Spleen (tissue), 11 donors: ENCODE data around the gene RELCH. TPM values are rescaled to one million over a fixed set of nuclear protein-coding genes. Genes with fewer than 3 reads are reported as not detected.

ENCODE experiments used
- DNase-seq: peaks from one replicate; pipeline ENCODE4 v3.0.0-alpha.2; 2020
- H3K27ac ChIP-seq, 8 donors: fragments of 200-600 bp; sonication (generic) in 7 of 8; 1 replicate in 4 of 8; 2 replicates in 4 of 8; pipeline versions ENCODE4 v1.5.0 to v1.8.0; 2016 to 2021; ENCODE audit warnings: inconsistent platforms in 4 of 8, mild to moderate bottlenecking in 4 of 8, moderate library complexity in 1 of 8
- H3K27me3 ChIP-seq, 7 donors: fragments of 200-600 bp; sonication (generic) in 6 of 7; replicated peaks in 1 of 7; 1 replicate in 4 of 7; 2 replicates in 3 of 7; pipeline versions ENCODE4 v1.5.0 to v1.8.0; 2016 to 2021; ENCODE audit warnings: inconsistent platforms in 3 of 7, mild to moderate bottlenecking in 1 of 7
- H3K36me3 ChIP-seq, 6 donors: fragments of 200-600 bp; sonication (generic) in 5 of 6; 1 replicate in 4 of 6; 2 replicates in 2 of 6; pipeline versions ENCODE4 v1.5.0 to v1.8.0; 2016 to 2021; ENCODE audit warnings: inconsistent platforms in 2 of 6
- H3K4me1 ChIP-seq, 6 donors: fragments of 200-600 bp; sonication (generic) in 5 of 6; 1 replicate in 3 of 6; 2 replicates in 3 of 6; pipeline versions ENCODE4 v1.5.0 to v1.8.0; 2016 to 2021; ENCODE audit warnings: inconsistent platforms in 3 of 6
- H3K4me3 ChIP-seq, 8 donors: fragments of 200-600 bp; sonication (generic) in 7 of 8; 1 replicate in 4 of 8; 2 replicates in 4 of 8; pipeline versions ENCODE4 v1.5.0 to v1.8.0; 2016 to 2021; ENCODE audit warnings: inconsistent platforms in 4 of 8, mild to moderate bottlenecking in 4 of 8, moderate library complexity in 2 of 8
- H3K9me3 ChIP-seq, 8 donors: fragments of 200-600 bp; sonication (generic) in 7 of 8; 1 replicate in 4 of 8; 2 replicates in 4 of 8; pipeline versions ENCODE4 v1.5.0 to v1.8.0; 2016 to 2021; ENCODE audit warnings: inconsistent platforms in 4 of 8
- CTCF ChIP-seq, 11 experiments: fragments of 200-600 bp in 7 of 11; fragments of 450-650 bp in 4 of 11; sonication (generic) in 4 of 11; IDR thresholded peaks in 8 of 11; conservative IDR thresholded peaks in 3 of 11; 1 replicate in 7 of 11; 2 replicates in 4 of 11; pipeline versions ENCODE4 v1.4.0 to v1.8.0; 2016 to 2021; ENCODE audit warnings: antibody characterized with exemption in 11 of 11, inconsistent platforms in 4 of 11, mild to moderate bottlenecking in 1 of 11
- POLR2A ChIP-seq, 3 donors: fragments of 450-650 bp; IDR thresholded peaks; one replicate each; pipeline ENCODE4 v1.5.1; 2017; ENCODE audit warnings: antibody characterized with exemption in 3 of 3, mild to moderate bottlenecking in 1 of 3
- POLR2AphosphoS5 ChIP-seq, 3 donors: sonication (generic); formaldehyde crosslinking; IDR thresholded peaks; one replicate each; pipeline ENCODE4 v1.5.1; 2017; ENCODE audit warnings: antibody characterized with exemption in 3 of 3
- WGBS, 5 donors: extraction: QIAGEN DNeasy Blood & Tissue Kit in 3 of 5; methylation state at CpG; one replicate each; pipeline versions ENCODE4 v1.1.5 to v1.1.7; 2013 to 2018; 5-methylcytosine and 5-hydroxymethylcytosine counted together
- intact Hi-C: fragments of 100-400 bp; cut with DNase I; formaldehyde crosslinking; loops from one replicate; pipeline ENCODE4 v1.15.0; 2023; ENCODE audit warnings: low total_unique reads
- polyA plus RNA-seq, 3 donors: library from polyadenylated mRNA; stranded (reverse); fragments of 200-250 nt; gene quantifications; one replicate each; pipeline ENCODE4 v1.2.1, GENCODE V29; 2013
- total RNA-seq, 7 donors: library from RNA; depleted of rRNA in 3 of 7; stranded (reverse); fragments of >200 nt in 3 of 7; fragmentation: NEBNext Ultra II Directional in 4 of 7; extraction: Animal tissue kit (Norgen Biotek cat#: 25700) in 4 of 7; gene quantifications; one replicate each; pipeline versions ENCODE4 v1.1.0 to v1.2.1, GENCODE V29; 2016 to 2021
- donor health status: healthy with polysubstance abuse.
- donor health status: DM: no; HTN: no; CAD: no; lungs with moderate emphysema.
- donor health status: DM: no; HTN: no; CAD: no.
- donor health status: Bipolar disorder and iron deficiency.
- donor health status: healthy.
- donor health status: DM: no; HTN: no; CAD: no.
- donor health status: DM: yes; HTN: yes; CAD: no.

The RELCH gene
- total and polyA plus RNA-seq, 10 donors = 11.8 to 75.1 (median 49.3) TPM

DNA sequence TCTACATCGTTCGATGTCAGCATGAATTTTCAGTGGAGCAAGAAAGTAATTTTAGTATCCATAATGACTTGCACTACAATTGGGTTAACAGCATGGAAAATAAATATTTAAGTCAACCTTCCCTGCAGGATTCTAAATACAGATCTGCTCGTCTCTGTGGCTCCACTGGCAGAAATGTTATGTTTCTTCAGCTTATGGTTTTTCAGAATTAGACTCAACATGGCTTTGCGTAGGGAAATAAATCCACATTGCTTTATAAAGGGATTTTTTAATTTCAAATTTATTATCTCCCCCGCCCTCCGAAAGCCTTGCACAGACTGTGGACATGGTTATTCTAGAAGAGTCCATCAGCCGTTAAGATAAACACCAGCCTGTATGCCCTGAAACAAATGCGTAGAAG, 156.3 kb downstream of the RELCH start:
- WGBS, 5 donors = 91 to 97% (median 94%) methylated on average over 8 of the region's 8 CpGs
- TF ChIP-seq POLR2A (IDR thresholded peaks at IDR 0.05) (no peak), CTCF (IDR thresholded peaks at IDR 0.05 in 8 of 11, conservative IDR thresholded peaks at IDR 0.05 in 3 of 11) (no peak), POLR2AphosphoS5 (IDR thresholded peaks at IDR 0.05) (no peak)
- H3K36me3 ChIP-seq = no peaks in the 10 kb centered on the region
- H3K27me3 ChIP-seq = peaks cover 0 to 11% (median 0%) of the 10 kb centered on the region in 7 donors
- intact Hi-C loops = no loop called here
- no peaks in the 10 kb centered on the region for H3K9me3 ChIP-seq
- H3K4me3 ChIP-seq = no peak overlapping the region
- H3K4me1 ChIP-seq = peaks cover 0 to 8% (median 0%) of the 10 kb centered on the region in 6 donors
- no peak for DNase-seq
- H3K27ac ChIP-seq = no peak overlapping the region

- 89 to 96% (median 91%) methylated on average over 2 of the region's 2 CpGs for WGBS, 5 donors
- Histone ChIP-seq H3K4me3 (no peak overlapping the region), H3K27me3 (peaks cover 0 to 4% (median 0%) of the 10 kb centered on the region in 7 donors)
These were observed 158.9 kb downstream of the RELCH start for GRCh38 chr18:62345909-62346308.

DNA sequence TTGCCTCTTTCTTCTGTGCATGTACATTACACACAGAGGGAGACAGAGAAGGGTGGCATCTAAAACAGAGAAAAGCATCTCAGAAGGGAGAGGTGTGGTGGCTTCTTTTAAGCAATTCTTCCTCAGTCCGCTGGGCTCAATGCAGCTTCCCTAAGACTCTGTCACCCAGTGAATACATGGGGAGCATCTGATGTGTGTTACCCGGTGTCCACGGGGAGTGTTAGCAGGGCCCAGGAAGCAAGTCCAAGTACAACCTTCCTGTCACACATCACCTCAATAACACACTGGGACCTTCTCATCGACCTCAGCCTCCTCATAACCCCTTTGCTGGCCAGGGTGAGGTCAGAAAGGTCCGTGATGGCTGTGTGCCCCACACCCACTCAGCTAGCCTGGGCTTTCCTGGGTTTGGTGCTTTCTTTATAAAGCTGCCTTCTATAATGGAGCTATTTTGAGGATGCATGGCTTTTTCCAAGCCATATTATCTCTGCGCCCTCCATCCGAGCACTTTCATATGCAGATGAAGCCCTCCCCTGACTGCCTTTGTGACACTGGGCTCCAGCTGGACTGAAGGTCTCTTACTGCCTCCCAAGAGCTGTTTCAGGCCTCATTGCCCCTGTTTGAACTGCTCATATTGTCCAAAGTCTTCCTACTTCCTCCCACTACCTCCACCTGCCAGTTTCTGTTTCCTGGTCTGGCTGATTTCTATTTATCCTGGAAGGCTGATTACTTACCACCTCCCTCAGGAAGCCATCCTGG, 159.5 kb downstream of the RELCH start:
- 74 to 82% (median 77%) methylated on average over 7 of the region's 7 CpGs for WGBS, 5 donors
- Histone ChIP-seq H3K27me3 (peaks cover 0 to 4% (median 0%) of the 10 kb centered on the region in 7 donors), H3K36me3 (no peaks in the 10 kb centered on the region), H3K27ac (no peak overlapping the region), H3K4me1 (no peaks in the 10 kb centered on the region), H3K4me3 (no peak overlapping the region), H3K9me3 (no peaks in the 10 kb centered on the region)
- TF ChIP-seq CTCF (IDR thresholded peaks at IDR 0.05 in 8 of 11, conservative IDR thresholded peaks at IDR 0.05 in 3 of 11) (no peak), POLR2A (IDR thresholded peaks at IDR 0.05) (no peak), POLR2AphosphoS5 (IDR thresholded peaks at IDR 0.05) (no peak)
- intact Hi-C loops = no loop called here
- DNase-seq = no peak

More at GRCh38 chr18:62345909-62346308, 158.9 kb downstream of the RELCH start:
- H3K36me3 ChIP-seq = no peaks in the 10 kb centered on the region
- H3K9me3 ChIP-seq = no peaks in the 10 kb centered on the region
- no peak overlapping the region for H3K27ac ChIP-seq
- H3K4me1 ChIP-seq = no peaks in the 10 kb centered on the region
- intact Hi-C loops = no loop called here
- no peak for DNase-seq
- TF ChIP-seq CTCF (IDR thresholded peaks at IDR 0.05 in 8 of 11, conservative IDR thresholded peaks at IDR 0.05 in 3 of 11) (no peak), POLR2AphosphoS5 (IDR thresholded peaks at IDR 0.05) (no peak), POLR2A (IDR thresholded peaks at IDR 0.05) (no peak)

DNA sequence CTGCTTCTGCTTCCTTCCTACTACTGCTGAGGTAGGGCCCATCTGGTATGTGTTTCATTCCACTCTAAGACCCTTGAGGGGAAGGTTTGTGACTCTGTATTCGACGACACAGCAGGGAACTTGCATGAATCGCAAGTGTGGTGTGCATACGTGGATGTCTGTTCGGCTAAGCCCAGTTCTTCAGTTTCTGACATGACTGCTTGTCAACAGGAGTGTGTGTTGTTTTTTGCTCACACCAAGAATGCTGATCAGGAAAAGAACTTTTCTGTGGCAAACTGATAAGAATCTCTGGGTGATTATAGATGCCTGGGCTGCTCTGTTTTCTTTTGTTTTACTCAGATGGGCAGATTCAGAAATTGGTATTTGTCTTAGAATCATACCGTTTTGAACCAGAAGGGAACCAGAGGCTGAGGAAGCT, 160.0 kb downstream of the RELCH start:
- TF ChIP-seq POLR2A (IDR thresholded peaks at IDR 0.05) = no peak
- no peak overlapping the region for H3K27ac ChIP-seq
- H3K27me3 ChIP-seq = peaks cover 0 to 4% (median 0%) of the 10 kb centered on the region in 7 donors
- no peaks in the 10 kb centered on the region for H3K36me3 ChIP-seq
- 34 to 64% (median 43%) methylated on average over 6 of the region's 6 CpGs for WGBS, 5 donors
- H3K9me3 ChIP-seq = no peaks in the 10 kb centered on the region
- H3K4me1 ChIP-seq = no peaks in the 10 kb centered on the region
- no peak overlapping the region for H3K4me3 ChIP-seq
- no peak for DNase-seq
- intact Hi-C loops = no loop called here
